ENCODE measurements around the gene THEM5.

GRCh38 chr1:151823175-151823574, 30.3 kb downstream of the THEM5 start:
- TF ChIP-seq CTCF (IDR thresholded peaks at IDR 0.05) (no peak), POLR2A (IDR thresholded peaks at IDR 0.05) (no peak)

Data from right lobe of liver (tissue), 4 donors.